OCI-LY1 (cell line): ENCODE measurements around the gene TUBGCP4.
A peak's percentile ranks its signal among the peaks of the same experiment; 100 is the strongest.

Experiments
- H2AFZ ChIP-seq: fragments of 200-600 bp; sonication (generic), shearing (Covaris generic); 2 replicates; pipeline ENCODE4 v1.6.0; 2014; ENCODE audit warnings: antibody characterized with exemption, mild to moderate bottlenecking, low read length
- H3F3A ChIP-seq: fragments of 200-600 bp; sonication (generic), shearing (Covaris generic); 2 replicates; pipeline ENCODE4 v1.6.0; 2014; ENCODE audit warnings: mild to moderate bottlenecking, antibody characterized with exemption, low read length, moderate library complexity; ENCODE audit not compliant: insufficient read depth
- H3K27ac ChIP-seq: fragments of 200-600 bp; sonication (generic); 2 replicates; pipeline ENCODE4 v1.5.1; 2014; ENCODE audit warnings: low read length, mixed run types, mild to moderate bottlenecking, low read depth; ENCODE audit not compliant: poor library complexity, severe bottlenecking
- H3K27me3 ChIP-seq: fragments of 200-600 bp; sonication (generic); 2 replicates; pipeline ENCODE4 v1.6.0; 2014; ENCODE audit warnings: antibody characterized with exemption, mild to moderate bottlenecking, low read length, moderate library complexity; ENCODE audit not compliant: insufficient read depth
- H3K36me3 ChIP-seq: fragments of 200-600 bp; sonication (generic); 2 replicates; pipeline ENCODE4 v1.6.1; 2014; ENCODE audit warnings: mild to moderate bottlenecking, antibody characterized with exemption, low read length, moderate library complexity, mixed read lengths; ENCODE audit not compliant: insufficient read depth
- H3K4me1 ChIP-seq: fragments of 200-600 bp; sonication (generic); 2 replicates; pipeline ENCODE4 v1.5.1; 2014; ENCODE audit warnings: mild to moderate bottlenecking, low read length, moderate library complexity; ENCODE audit not compliant: insufficient read depth, severe bottlenecking
- H3K4me2 ChIP-seq: fragments of 200-600 bp; sonication (generic), shearing (Covaris generic); 2 replicates; pipeline ENCODE4 v1.6.1; 2014; ENCODE audit warnings: low read length
- H3K4me3 ChIP-seq: fragments of 200-600 bp; sonication (generic); 2 replicates; pipeline ENCODE4 v1.5.1; 2014; ENCODE audit warnings: low read length, low read depth, mild to moderate bottlenecking, mixed read lengths; ENCODE audit not compliant: poor library complexity, severe bottlenecking
- H3K79me2 ChIP-seq: fragments of 200-600 bp; shearing (Covaris generic); 2 replicates; pipeline ENCODE4 v1.6.1; 2016; ENCODE audit warnings: mixed run types, low read length, mixed read lengths; ENCODE audit not compliant: insufficient read depth
- H3K9ac ChIP-seq: fragments of 200-600 bp; sonication (generic), shearing (Covaris generic); 2 replicates; pipeline ENCODE4 v1.6.1; 2014; ENCODE audit warnings: mild to moderate bottlenecking, low read length, mixed read lengths
- H3K9me2 ChIP-seq: fragments of 200-600 bp; sonication (generic), shearing (Covaris generic); 2 replicates; pipeline ENCODE4 v1.6.1; 2014; ENCODE audit warnings: low read depth, mild to moderate bottlenecking, low read length, mixed read lengths
- H3K9me3 ChIP-seq: fragments of 200-600 bp; shearing (Covaris generic); 2 replicates; pipeline ENCODE4 v1.6.1; 2014; ENCODE audit warnings: low read length, mixed read lengths
- H4K20me1 ChIP-seq: fragments of 200-600 bp; sonication (generic), shearing (Covaris generic); 2 replicates; pipeline ENCODE4 v1.6.0; 2016; ENCODE audit warnings: mild to moderate bottlenecking, low read length; ENCODE audit not compliant: insufficient read depth
- EZH2 ChIP-seq: fragments of 200-600 bp; sonication (generic), shearing (Covaris generic); IDR thresholded peaks from 2 replicates; pipeline ENCODE4 v1.8.0; 2017; ENCODE audit warnings: borderline replicate concordance, mixed run types, mild to moderate bottlenecking, antibody characterized with exemption, low read length, moderate library complexity, mixed read lengths
- TF ChIP-seq, protein P1 (sequence below): fragments of 200-600 bp; sonication (generic), shearing (Covaris generic); IDR thresholded peaks from 2 replicates; pipeline ENCODE4 v1.5.1; 2017; ENCODE audit warnings: mild to moderate bottlenecking, antibody characterized with exemption, low read length, moderate library complexity, mixed read lengths

The TUBGCP4 gene

DNA sequence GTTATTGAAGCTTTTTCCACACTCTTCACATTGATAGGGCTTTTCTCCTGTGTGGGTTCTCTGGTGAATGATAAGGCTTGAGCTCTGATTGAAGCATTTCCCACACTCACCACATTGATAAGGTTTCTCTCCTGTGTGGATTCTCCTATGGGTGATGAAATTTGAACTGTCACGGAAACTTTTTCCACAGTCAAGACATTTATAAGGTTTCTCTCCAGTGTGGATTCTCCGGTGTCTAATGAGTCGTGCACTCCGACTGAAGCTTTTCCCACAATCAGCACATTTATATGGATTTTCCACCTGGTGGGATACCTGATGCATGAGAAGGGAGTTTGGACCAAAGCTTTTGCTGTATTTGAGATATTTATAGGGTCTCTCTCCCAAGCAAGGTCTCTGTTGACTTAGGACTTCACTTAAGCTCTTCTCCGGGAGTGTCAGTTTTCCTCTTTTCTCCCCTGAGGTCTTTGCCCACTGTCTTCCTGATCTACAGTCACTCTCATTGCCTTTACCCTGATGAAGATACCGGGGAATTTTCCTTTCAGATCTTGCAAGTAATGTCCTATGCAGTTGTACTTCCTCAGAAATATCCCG, 9.5 kb upstream of the TUBGCP4 start:
- Histone ChIP-seq H3K4me2 (no peak overlapping the region), H3K4me1 (no peaks in the 10 kb centered on the region), H3K4me3 (no peak overlapping the region), H3K27me3 (no peaks in the 10 kb centered on the region), H3K9me2 (no peaks in the 10 kb centered on the region), H3K79me2 (no peaks in the 10 kb centered on the region), H3K9me3 (peaks cover 33% of the 10 kb centered on the region), H3K9ac (no peak overlapping the region), H2AFZ (no peak overlapping the region), H3K27ac (no peak overlapping the region), H4K20me1 (no peaks in the 10 kb centered on the region), H3K36me3 (peaks cover 91% of the 10 kb centered on the region), H3F3A (no peaks in the 10 kb centered on the region)
- TF ChIP-seq EZH2, result no peak
- TF ChIP-seq, protein P1, sequence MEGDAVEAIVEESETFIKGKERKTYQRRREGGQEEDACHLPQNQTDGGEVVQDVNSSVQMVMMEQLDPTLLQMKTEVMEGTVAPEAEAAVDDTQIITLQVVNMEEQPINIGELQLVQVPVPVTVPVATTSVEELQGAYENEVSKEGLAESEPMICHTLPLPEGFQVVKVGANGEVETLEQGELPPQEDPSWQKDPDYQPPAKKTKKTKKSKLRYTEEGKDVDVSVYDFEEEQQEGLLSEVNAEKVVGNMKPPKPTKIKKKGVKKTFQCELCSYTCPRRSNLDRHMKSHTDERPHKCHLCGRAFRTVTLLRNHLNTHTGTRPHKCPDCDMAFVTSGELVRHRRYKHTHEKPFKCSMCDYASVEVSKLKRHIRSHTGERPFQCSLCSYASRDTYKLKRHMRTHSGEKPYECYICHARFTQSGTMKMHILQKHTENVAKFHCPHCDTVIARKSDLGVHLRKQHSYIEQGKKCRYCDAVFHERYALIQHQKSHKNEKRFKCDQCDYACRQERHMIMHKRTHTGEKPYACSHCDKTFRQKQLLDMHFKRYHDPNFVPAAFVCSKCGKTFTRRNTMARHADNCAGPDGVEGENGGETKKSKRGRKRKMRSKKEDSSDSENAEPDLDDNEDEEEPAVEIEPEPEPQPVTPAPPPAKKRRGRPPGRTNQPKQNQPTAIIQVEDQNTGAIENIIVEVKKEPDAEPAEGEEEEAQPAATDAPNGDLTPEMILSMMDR, result no peak

DNA sequence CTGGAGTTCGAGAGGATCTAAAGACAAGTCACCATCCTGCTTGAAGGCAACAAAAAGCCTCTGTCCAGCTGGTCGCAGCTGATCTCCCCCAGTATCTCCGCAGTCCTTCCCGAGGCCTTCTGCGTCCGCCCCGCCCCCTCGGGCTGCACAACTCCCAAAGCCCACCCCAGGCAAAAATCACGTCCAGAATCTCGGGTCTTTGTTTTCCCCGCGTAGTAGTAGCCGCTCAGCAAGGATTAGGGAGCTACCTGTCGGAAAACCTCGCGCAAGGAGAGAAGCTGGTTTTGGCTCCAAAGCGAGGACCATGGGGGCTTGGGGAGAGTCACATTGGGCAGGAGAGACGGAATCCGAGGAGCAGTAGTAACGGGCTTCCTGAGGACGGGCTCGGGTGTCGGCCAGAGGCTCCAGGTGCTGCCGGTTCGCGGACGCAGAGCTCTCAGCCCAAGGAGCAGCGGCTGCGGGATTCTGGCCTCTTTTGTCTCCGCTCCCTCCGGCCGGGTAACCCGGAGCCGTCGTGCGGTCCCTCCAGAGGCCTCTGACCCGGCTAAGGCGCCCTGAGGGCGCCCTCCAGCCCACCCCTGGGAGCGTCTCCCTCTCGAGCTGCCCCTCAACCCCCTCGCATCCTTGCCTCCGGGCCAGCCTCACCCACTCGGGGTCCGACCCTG, 459 bp upstream of the TUBGCP4 start:
- Histone ChIP-seq H3K27me3 (no peaks in the 10 kb centered on the region), H3K79me2 (peaks cover 18% of the 10 kb centered on the region; the same call in 1 of the 2 replicates), H4K20me1 (no peaks in the 10 kb centered on the region), H3K4me3 (peak overlapping the region; percentile 74), H3K4me2 (peak overlapping the region; percentile 83), H3K4me1 (peaks cover 43% of the 10 kb centered on the region), H3F3A (0 out of 2 replicates have a peak, but pooled peaks cover 4% of the 10 kb centered on the region), H3K9ac (peak overlapping the region; percentile 79), H2AFZ (no peak overlapping the region), H3K9me2 (no peaks in the 10 kb centered on the region), H3K9me3 (no peaks in the 10 kb centered on the region), H3K27ac (no peak overlapping the region), H3K36me3 (peaks cover 40% of the 10 kb centered on the region)
- TF ChIP-seq EZH2, result no peak
- TF ChIP-seq, protein P1, result no peak

DNA sequence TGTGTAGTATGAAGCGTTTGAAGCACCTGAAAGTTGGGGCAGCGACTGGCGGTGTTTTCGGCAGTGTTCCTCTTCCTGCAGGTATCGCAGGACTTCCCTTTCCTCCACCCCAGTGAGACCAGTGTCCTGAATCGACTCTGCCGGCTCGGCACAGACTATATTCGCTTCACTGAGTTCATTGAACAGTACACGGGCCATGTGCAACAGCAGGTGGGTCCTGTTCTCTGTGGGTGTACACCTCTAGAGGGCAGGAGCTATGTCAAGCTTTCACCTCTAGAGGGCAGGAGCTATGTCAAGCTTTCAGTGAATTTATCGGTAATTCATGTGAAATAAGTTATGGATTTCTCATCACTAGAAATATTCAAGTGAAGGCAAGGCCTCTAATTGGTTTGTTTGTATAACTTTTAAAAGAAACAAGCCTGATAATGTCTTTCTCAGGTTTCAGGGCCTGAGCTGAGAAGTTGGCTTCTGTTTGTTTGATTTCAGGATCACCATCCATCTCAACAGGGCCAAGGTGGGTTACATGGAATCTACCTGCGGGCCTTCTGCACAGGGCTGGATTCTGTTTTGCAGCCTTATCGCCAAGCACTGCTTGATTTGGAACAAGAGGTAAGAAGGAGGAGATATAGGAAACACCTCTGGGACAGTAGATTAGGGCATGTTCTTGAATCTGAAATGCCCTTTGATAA, 5.3 kb downstream of the TUBGCP4 start:
- Histone ChIP-seq H3K79me2 (peaks cover 18% of the 10 kb centered on the region; the same call in 1 of the 2 replicates), H3K4me1 (peaks cover 30% of the 10 kb centered on the region)

More for the DNA sequence above, 5.3 kb downstream of the TUBGCP4 start:
- Histone ChIP-seq H4K20me1 (no peaks in the 10 kb centered on the region), H3F3A (0 out of 2 replicates have a peak, but pooled peaks cover 6% of the 10 kb centered on the region), H3K27me3 (no peaks in the 10 kb centered on the region), H3K9me2 (no peaks in the 10 kb centered on the region), H2AFZ (no peak overlapping the region), H3K4me2 (peak overlapping the region; percentile 57), H3K4me3 (peak overlapping the region; percentile 37), H3K27ac (peak overlapping the region; percentile 54), H3K36me3 (peaks cover 54% of the 10 kb centered on the region), H3K9me3 (no peaks in the 10 kb centered on the region), H3K9ac (peak overlapping the region; percentile 6; the same call in 1 of the 2 replicates)
- no peak for TF ChIP-seq EZH2
- TF ChIP-seq, protein P1, result peak; percentile 96
